Ramos (cell line): ENCODE data around the gene CFDP1.
"Not testable (repeated sequence)": the region's sequence is repeated elsewhere in the genome, so short reads cannot be mapped to it uniquely, and the experiment has no call there.

Source experiments
- in situ Hi-C: fragments of 300-500 bp; cut with MboI; formaldehyde crosslinking; loops from one replicate; pipeline ENCODE4 v1.14.3; 2022; ENCODE audit warnings: low sequenced_read_pairs; ENCODE audit not compliant: unreplicated experiment

The CFDP1 gene

DNA sequence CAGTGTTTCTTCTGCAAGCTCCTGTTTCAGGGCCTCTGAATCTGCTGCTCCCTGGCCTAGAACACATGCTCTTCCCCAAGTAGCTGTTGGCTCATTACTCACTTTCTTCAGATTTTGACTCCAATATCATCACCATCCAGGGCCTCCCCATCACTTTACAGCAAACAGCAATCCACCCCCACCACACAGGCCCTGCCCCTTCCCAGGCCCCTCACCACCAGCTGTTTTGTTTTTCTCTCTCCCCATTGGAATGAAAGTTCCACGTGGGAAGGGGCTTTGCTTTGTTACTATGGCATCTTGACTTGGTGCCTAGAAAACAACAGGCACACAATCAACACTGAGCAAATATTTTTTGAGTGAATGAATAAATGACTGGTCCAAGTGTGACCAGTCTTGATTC lies 27.1 kb upstream of the CFDP1 start:
- in situ Hi-C loops, result no loop called here

- in situ Hi-C loops, result no loop called here
These were observed 26.4 kb upstream of the CFDP1 start for GRCh38 chr16:75459691-75460090.

DNA sequence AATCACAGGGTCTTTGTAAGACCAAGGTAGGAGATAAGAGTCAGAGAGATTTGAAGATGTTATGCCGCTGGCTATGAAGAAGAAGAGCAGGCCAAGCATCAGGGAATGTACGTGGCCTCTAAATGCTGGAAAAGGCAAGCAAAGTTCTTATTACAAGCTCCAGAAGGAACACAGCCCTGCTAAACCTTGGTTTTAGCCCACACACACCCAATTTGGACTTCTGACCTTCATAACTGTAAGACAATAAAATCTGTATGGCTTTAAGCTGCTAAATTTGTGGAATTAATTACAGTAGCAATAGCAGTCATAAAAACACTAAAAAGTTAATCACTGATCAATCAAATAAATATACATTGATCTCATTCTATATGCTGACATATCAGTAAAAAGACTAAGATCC lies 25.1 kb upstream of the CFDP1 start:
- in situ Hi-C loops, result no loop called here

DNA sequence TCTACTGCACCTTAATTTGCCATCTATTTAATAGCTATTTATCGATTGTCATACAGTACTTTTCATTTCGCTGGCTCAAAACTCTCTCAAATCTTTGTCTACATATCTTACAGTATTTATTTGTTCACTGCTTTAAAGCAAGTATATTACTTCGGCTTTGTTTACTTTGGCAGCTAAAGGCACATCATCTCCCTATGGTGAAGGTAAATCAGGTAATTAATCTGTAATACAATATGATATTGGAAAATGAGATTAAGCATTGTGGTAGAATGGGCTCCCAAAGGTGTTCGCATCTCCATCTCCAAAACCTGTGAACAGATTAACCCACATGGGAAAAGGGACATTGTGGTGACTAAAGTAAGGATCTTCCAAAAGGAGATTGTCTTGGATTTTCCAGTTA lies 24.7 kb upstream of the CFDP1 start:
- in situ Hi-C loops, result no loop called here

GRCh38 chr16:75457485-75458021 lies 24.2 kb upstream of the CFDP1 start:
- in situ Hi-C loops, result no loop called here

GRCh38 chr16:75456971-75457370 lies 23.7 kb upstream of the CFDP1 start:
- in situ Hi-C loops, result no loop called here

GRCh38 chr16:75456486-75456885 lies 23.2 kb upstream of the CFDP1 start:
- in situ Hi-C loops, result not testable (repeated sequence)

GRCh38 chr16:75455677-75456076 lies 22.4 kb upstream of the CFDP1 start:
- in situ Hi-C loops, result no loop called here

GRCh38 chr16:75452464-75453190 lies 19.3 kb upstream of the CFDP1 start:
- in situ Hi-C loops, result no loop called here

GRCh38 chr16:75446416-75446815 lies 13.1 kb upstream of the CFDP1 start:
- in situ Hi-C loops, result no loop called here

GRCh38 chr16:75445298-75445697 lies 12.0 kb upstream of the CFDP1 start:
- in situ Hi-C loops, result no loop called here

DNA sequence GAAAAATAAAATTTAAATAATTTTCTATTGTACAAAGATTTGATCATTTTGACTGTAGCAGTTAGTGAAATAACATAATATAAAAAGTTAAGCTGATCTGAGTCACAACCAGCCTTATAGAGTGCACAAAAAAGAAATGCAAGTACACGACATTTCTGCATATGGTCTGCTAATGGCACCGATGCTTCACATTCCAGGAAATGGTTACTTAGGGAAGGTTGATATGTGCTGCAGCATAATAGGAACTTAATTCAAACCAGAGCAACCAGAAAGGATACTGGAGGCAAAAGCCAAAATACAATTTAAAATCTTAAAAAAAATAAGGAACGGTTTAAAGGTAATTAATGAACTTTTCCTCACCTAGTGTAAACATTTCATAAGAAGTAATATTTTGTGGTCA lies 10.0 kb upstream of the CFDP1 start:
- in situ Hi-C loops, result no loop called here

DNA sequence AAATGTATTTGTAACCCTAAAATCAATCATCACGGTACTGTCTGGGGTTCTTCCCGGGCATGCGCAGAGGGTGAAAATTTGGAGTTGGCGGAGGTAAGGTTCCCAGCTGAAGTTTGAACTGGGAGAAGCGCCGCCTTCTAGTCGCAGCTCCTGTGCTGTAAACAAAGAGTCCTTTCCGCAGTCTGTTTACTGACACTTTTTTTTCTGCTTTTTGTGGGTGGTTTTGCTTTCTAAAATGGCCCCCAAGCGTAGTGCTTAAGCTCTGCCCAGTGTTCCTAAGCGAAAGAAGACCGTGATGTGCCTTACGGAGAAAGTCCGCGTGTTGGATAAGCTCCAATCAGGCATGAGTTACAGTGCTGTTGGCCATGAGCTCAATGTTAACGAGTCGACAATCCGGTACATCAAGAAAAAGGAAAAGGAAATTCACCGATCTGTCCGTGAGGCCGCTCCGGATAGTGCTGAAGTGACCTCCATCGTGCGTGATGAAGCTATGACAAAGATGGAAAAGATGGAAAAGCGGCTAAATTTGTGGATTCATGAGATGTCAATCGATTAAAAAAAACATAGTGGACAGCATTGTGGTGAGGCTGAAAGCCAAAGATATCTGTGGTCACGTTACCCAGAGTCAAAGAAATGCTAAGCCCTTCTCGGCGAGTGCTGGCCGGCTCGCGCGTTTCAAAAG lies 570 bp upstream of the CFDP1 start:
- in situ Hi-C loops, result no loop called here

DNA sequence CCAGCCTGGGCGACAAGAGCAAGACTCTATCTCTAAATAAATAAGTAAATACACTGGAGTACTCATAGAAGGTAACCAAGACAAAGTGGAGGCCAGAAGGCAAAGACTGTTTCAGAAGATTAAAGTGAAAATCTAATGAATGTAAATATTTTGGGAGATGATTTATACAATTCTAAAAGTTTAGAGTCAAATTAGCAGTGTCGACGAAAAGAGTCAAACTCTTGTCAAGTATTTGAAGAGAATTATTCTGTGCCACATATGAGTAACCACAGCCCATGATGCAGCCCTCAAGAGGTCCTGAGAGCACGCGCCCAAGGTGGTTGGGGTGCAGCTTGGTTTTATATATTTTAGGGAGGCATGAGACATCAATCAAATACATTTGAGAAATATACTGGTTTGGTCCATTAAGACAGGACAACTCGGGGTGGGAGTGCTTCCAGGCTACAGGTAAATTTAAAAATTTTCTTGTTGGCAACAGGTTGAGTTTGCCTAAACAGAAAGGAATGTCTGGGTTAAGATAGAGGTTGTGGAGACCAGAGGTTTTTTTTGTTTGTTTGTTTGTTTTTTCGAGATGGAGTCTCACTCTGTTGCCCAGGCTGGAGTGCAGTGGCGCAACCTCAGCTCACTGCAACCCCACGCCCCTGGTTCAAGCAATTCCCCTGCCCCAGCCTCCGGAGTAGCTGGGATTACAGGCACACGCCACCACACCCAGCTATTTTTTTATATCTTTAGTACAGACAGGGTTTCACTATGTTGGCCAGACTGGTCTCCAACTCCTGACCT lies 3.5 kb downstream of the CFDP1 start:
- in situ Hi-C loops, result no loop called here

GRCh38 chr16:75426524-75426923 lies 6.8 kb downstream of the CFDP1 start:
- in situ Hi-C loops, result not testable (repeated sequence)

GRCh38 chr16:75424105-75424762 lies 9.1 kb downstream of the CFDP1 start:
- in situ Hi-C loops, result not testable (repeated sequence)

DNA sequence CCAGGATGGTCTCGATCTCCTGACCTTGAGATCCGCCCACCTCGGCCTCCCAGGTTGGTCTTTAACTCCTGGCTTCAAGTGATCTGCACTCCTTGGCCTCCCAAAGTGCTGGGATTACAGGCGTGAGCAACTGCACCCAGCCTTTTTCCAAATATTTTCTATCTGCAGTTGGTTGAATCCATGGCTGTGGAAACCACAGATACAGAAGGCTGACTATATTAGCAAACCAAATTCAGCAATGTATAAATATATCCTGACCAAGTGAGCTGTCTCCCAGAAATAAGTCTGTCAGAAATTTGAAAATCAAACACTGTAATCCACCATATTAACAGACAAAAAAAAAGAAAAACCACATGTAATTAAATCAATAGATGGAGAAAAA lies 9.6 kb downstream of the CFDP1 start:
- in situ Hi-C loops, result no loop called here

GRCh38 chr16:75421820-75422126 lies 11.5 kb downstream of the CFDP1 start:
- in situ Hi-C loops, result no loop called here

DNA sequence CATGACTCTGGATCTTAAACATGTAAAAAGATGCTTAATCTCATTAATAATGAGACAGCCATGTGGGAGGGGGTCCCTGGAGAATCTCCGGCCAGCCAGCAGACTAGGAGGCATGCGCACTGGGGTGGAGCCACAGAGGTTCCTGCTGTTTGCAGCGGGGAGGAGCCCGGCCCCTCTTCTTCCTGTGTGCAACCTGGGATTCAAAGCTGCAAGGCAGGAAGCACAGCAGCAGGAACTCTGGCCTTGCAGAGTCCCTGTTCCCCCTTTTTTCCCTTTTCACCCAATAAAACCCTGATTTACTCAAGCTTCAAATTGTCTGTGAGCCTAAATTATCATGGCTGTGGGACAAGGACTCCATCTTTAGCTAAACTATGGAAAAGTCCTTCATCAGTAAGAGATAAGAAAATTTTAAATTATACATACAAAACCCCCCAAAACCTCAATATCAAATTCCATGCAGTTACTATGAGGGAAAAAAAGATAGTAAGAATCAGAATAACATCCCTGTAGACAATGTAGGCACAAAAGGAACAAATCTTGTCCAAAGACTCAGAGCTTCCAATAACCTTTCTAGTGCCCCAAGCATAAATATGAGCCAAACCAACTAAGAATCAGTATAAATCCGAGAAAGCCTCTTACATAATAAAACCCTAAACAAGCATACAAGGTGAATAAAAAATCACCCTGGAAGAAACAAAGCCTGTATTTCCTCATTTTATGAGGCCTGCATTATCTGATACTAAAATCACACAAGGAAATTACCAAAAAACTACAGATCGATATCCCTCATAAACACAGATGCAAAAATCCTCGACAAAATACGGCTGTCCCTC lies 12.1 kb downstream of the CFDP1 start:
- in situ Hi-C loops, result no loop called here
